ENCODE data around the gene OR4D10. TPM values are rescaled to one million over a fixed set of nuclear protein-coding genes. Genes with fewer than 3 reads are reported as not detected.

OR4D10 gene
- total RNA-seq, 4 donors from 2014 or later = not detected

GRCh38 chr11:59437770-59438169 lies 35.3 kb upstream of the OR4D10 start:
- TF ChIP-seq CTCF (IDR thresholded peaks at IDR 0.05; ENCODE audit: low read depth) = no peak

DNA sequence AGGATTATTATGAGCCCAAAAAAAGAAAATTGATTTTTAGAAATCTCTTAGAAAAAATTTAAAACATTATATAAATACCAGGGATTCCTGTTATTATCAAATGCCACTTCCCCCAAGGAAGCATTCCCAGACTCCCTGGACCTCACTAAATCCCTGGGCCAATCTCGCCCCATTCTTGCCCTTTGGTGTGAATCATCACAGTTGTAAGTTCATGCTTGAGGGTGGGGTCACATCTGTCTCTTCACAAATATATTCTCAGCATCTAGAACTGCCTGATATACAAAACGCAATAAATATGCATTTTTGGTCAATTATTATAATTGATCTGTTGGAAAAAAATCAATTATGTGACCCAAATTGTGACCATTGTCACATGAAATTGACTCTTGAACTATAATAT lies 24.6 kb upstream of the OR4D10 start:
- no peak for TF ChIP-seq CTCF (IDR thresholded peaks at IDR 0.05; ENCODE audit: low read depth)

DNA sequence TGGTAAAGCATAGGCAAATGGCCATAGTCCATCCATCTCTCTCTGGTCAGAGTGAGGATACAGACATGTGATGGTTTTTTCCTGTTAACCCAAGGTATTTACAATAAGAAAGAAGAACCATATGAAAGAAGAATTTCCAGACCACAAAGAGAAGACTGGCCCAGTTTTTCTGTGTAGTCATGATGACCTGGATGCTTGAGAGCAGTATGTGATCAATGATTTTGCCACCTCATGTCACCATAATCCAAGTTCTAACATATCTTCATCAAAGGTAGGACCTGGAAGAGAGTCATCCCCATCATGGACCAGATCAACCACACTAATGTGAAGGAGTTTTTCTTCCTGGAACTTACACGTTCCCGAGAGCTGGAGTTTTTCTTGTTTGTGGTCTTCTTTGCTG lies 16.5 kb upstream of the OR4D10 start, which contains the start of gene OR4D6:
OR4D6 (plus strand) TSS at position 301 of the 400 bp plus-strand sequence; CDS start at position 301, 0 bp downstream.
- TF ChIP-seq CTCF (IDR thresholded peaks at IDR 0.05; ENCODE audit: low read depth) = no peak

- no peak for TF ChIP-seq CTCF (IDR thresholded peaks at IDR 0.05; ENCODE audit: low read depth)
These were observed 13.2 kb upstream of the OR4D10 start for GRCh38 chr11:59459916-59460315.

DNA sequence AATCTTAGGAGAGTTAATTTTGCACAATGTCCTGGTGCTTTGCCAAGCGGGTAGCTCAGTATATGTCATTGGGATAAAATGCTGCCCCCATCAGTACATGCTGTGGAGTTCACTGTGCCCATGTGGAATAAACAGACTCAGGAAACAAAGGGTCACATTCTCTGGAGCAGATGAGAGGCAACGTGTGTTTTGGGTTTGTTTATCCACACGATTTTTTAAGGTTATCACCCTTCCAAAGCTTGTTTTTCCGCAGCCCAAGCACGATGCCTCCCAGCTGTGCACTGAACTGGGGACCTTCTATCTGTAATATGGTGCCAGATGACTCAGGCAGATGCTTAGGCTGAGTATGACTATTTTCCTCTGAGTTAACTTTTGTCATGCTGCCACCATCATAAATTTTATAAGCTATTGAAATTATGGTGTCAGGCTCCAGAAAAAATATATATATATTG lies 9.9 kb upstream of the OR4D10 start:
- TF ChIP-seq CTCF (IDR thresholded peaks at IDR 0.05; ENCODE audit: low read depth) = no peak

DNA sequence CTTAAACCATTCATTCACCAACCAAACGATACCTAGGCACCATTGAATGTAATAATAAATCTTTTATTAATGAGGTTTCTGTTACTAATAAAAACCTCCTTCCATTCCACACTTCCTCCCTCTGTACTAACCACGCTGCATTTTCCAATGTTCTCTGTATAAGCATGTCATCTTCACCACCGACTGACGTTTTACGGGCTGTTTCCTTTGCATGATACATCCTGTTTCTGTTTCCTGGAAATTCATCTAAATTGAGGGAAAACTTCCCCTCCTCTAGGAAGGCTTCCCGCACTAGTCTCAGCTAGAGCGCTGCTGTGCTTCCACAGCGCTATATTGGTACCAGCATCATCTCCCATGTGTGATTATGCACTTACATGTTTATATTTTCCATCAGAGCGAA lies 2.1 kb downstream of the OR4D10 start:
- no peak for TF ChIP-seq CTCF (IDR thresholded peaks at IDR 0.05; ENCODE audit: low read depth)

GRCh38 chr11:59479906-59480305 lies 6.8 kb downstream of the OR4D10 start:
- no peak for TF ChIP-seq CTCF (IDR thresholded peaks at IDR 0.05; ENCODE audit: low read depth)

Data from subcutaneous adipose tissue (tissue), 4 donors.